Measurements from ENCODE around the gene SCGB1C2. TPM values are rescaled to one million over a fixed set of nuclear protein-coding genes. Genes with fewer than 3 reads are reported as not detected.

The SCGB1C2 gene
- total RNA-seq, 1 experiment from 2014 or later = not detected

DNA sequence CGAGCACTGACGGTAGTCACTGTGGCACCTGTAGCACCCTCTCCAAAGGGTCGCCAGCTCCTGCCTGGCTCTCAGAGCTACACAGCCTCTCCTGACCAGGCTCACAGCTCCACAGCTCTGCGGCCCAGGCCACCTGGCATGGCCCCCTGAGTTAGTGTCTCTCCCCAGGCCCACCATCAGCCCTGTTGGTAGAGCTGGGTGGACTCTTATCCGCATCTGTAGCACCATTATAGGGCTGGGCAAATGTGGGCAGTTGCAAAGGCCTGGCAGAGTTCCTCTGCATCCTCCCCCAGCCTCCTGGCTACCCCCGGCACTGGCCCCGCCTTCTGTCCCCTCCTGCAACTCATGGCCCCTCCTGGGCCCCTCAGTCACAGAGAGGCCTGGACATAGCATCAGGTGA is 18.2 kb downstream of the SCGB1C2 start:
- H3K27ac ChIP-seq (ENCODE audit: insufficient read length, low read depth, low read length) = no peak overlapping the region
- H2AK5ac ChIP-seq (ENCODE audit: insufficient read length, low read length) = no peak overlapping the region
- DNase-seq = no peak
- Mint-ChIP-seq H3K27ac (peak overlapping the region in 1 of 3 experiments; percentile 23; a peak in 1 of 7 replicates), H3K9me3 (no peaks in the 10 kb centered on the region), H3K4me1 (no peaks in the 10 kb centered on the region), H3K27me3 (ENCODE audit: low read depth) (peaks cover 4% of the 10 kb centered on the region), H3K4me3 (no peak overlapping the region), H3K36me3 (ENCODE audit: insufficient read depth in 1 of 3, low read depth in 3 of 3) (no peaks in the 10 kb centered on the region)
- no peaks in the 10 kb centered on the region for H3K79me2 ChIP-seq (ENCODE audit: insufficient read depth, low read length)
- no peak overlapping the region for H3K4ac ChIP-seq (ENCODE audit: low read depth, low read length)
- no peak overlapping the region for H4K91ac ChIP-seq (ENCODE audit: insufficient read length, low read depth, low read length)
- no peaks in the 10 kb centered on the region for H3K79me1 ChIP-seq (ENCODE audit: insufficient read depth, low read depth, low read length, poor library complexity, severe bottlenecking)
- H3K23me2 ChIP-seq (ENCODE audit: insufficient read length, low read depth, low read length, poor library complexity, severe bottlenecking) = no peaks in the 10 kb centered on the region
- H3K23ac ChIP-seq (ENCODE audit: insufficient read length, low read depth, low read length) = no peak overlapping the region
- H3T11ph ChIP-seq (ENCODE audit: low read length) = no peak overlapping the region
- TF ChIP-seq, protein P1, sequence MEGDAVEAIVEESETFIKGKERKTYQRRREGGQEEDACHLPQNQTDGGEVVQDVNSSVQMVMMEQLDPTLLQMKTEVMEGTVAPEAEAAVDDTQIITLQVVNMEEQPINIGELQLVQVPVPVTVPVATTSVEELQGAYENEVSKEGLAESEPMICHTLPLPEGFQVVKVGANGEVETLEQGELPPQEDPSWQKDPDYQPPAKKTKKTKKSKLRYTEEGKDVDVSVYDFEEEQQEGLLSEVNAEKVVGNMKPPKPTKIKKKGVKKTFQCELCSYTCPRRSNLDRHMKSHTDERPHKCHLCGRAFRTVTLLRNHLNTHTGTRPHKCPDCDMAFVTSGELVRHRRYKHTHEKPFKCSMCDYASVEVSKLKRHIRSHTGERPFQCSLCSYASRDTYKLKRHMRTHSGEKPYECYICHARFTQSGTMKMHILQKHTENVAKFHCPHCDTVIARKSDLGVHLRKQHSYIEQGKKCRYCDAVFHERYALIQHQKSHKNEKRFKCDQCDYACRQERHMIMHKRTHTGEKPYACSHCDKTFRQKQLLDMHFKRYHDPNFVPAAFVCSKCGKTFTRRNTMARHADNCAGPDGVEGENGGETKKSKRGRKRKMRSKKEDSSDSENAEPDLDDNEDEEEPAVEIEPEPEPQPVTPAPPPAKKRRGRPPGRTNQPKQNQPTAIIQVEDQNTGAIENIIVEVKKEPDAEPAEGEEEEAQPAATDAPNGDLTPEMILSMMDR (conservative IDR thresholded peaks at IDR 0.05) = no peak
- no peak overlapping the region for H2BK120ac ChIP-seq (ENCODE audit: low read depth, low read length, poor library complexity, severe bottlenecking)
- no peak overlapping the region for H2BK12ac ChIP-seq (ENCODE audit: insufficient read length, low read depth, low read length)
- H3K4me2 ChIP-seq (ENCODE audit: insufficient read depth, insufficient read length, low read length) = no peak overlapping the region
- no peak overlapping the region for H3K9ac ChIP-seq (ENCODE audit: extremely low read depth, insufficient read length, low read length)
- no CpG with 5 or more reads among the region's 7 CpGs for WGBS (ENCODE audit: extremely low coverage, insufficient read length, low lambda C conversion rate)
- no peak overlapping the region for H4K5ac ChIP-seq (ENCODE audit: insufficient read length, low read depth, low read length)
- H2BK20ac ChIP-seq (ENCODE audit: low read depth, low read length, poor library complexity, severe bottlenecking) = no peak overlapping the region
- H3K4me1 ChIP-seq (ENCODE audit: insufficient read depth, low read length) = no peaks in the 10 kb centered on the region
- H2BK5ac ChIP-seq (ENCODE audit: insufficient read length, low read length) = no peak overlapping the region
- H2AFZ ChIP-seq (ENCODE audit: low read length) = no peak overlapping the region
- H3K9me3 ChIP-seq (ENCODE audit: control insufficient read depth, low read depth, low read length) = no peaks in the 10 kb centered on the region
- no peak overlapping the region for H3K56ac ChIP-seq (ENCODE audit: insufficient read length, low read depth, low read length)
- H4K8ac ChIP-seq (replicated peaks; ENCODE audit: insufficient read length, low read depth, low read length) = no peak overlapping the region
- no peak overlapping the region for H2BK15ac ChIP-seq (ENCODE audit: low read depth, low read length)
- no peaks in the 10 kb centered on the region for H3K27me3 ChIP-seq (ENCODE audit: insufficient read depth, low read length)
- H4K20me1 ChIP-seq (ENCODE audit: control insufficient read depth, insufficient read depth, insufficient read length) = no peaks in the 10 kb centered on the region
- H3K18ac ChIP-seq (ENCODE audit: insufficient read length, low read depth, low read length) = no peak overlapping the region
- H3K14ac ChIP-seq (ENCODE audit: insufficient read depth, low read length) = no peak overlapping the region
